ENCODE data around the gene GRIN1. TPM values are rescaled to one million over a fixed set of nuclear protein-coding genes. Genes with fewer than 3 reads are reported as not detected.

Gene GRIN1
- polyA plus RNA-seq, 2 of the 4 experiments (the other 2 are of a cell fraction), result 0.13 to 0.45 TPM

DNA sequence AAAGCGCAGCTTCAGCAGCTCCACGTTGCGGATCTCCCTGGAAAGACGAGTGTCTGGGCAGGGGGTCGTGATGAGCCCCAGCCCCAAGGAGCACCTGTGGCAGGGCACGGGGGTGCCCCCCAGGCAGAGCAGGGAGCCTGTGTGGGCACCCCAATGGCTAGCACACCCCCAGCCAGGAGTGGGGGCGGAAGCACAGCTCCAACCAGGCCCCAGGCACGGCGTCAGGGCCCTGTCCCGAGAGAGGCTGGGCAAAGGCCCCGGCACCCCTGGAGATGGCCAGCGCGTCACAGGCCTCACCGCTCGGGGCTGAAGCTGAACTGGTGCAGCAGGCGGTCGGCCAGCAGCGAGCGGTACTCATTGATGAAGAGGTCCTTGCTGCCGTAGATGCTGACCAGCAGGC lies 41.5 kb downstream of the GRIN1 start:
- Histone ChIP-seq H3K9me3 (no peaks in the 10 kb centered on the region), H3K27ac (no peak overlapping the region), H3K4me2 (no peak overlapping the region), H3K4me1 (no peaks in the 10 kb centered on the region), H3K4me3 (no peak overlapping the region)
- TF ChIP-seq RCOR1 (IDR thresholded peaks at IDR 0.05; ENCODE audit: low read depth, low read length) (no peak), USF2 (IDR thresholded peaks at IDR 0.05) (no peak), POLR2AphosphoS2 (conservative IDR thresholded peaks at IDR 0.05; ENCODE audit: low read length) (no peak), JUNB (IDR thresholded peaks at IDR 0.05) (no peak), GATA3 (IDR thresholded peaks at IDR 0.05; ENCODE audit: borderline replicate concordance) (no peak), MAFK (IDR thresholded peaks at IDR 0.05; ENCODE audit: partially characterized antibody) (no peak), PHF8 (IDR thresholded peaks at IDR 0.05; ENCODE audit: borderline replicate concordance, low read depth) (no peak)
- TF ChIP-seq, protein P1, sequence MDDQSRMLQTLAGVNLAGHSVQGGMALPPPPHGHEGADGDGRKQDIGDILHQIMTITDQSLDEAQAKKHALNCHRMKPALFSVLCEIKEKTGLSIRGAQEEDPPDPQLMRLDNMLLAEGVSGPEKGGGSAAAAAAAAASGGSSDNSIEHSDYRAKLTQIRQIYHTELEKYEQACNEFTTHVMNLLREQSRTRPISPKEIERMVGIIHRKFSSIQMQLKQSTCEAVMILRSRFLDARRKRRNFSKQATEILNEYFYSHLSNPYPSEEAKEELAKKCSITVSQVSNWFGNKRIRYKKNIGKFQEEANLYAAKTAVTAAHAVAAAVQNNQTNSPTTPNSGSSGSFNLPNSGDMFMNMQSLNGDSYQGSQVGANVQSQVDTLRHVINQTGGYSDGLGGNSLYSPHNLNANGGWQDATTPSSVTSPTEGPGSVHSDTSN (IDR thresholded peaks at IDR 0.05), result no peak
- TF ChIP-seq, protein P2, sequence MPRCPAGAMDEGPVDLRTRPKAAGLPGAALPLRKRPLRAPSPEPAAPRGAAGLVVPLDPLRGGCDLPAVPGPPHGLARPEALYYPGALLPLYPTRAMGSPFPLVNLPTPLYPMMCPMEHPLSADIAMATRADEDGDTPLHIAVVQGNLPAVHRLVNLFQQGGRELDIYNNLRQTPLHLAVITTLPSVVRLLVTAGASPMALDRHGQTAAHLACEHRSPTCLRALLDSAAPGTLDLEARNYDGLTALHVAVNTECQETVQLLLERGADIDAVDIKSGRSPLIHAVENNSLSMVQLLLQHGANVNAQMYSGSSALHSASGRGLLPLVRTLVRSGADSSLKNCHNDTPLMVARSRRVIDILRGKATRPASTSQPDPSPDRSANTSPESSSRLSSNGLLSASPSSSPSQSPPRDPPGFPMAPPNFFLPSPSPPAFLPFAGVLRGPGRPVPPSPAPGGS (IDR thresholded peaks at IDR 0.05), result no peak
- DNase-seq (ENCODE audit: low read depth in 1 of 2, low spot score in 1 of 2) (no peak), ATAC-seq (no peak), FAIRE-seq (no peak)
- POLR2A ChIA-PET, result interaction anchor here (1.2 kb wide), 1 partner anchor 60 kb away, joined by 3 read pairs; the partner anchor contains the start of gene TUBB4B
- CTCF ChIA-PET, result interaction anchor here (0.8 to 16.5 kb wide), 5 partner anchors 10 to 57 kb away, joined by 3 to 156 read pairs (median 6); partner anchors contain the start of genes ANAPC2, RNF224 and SSNA1
- 98% methylated on average over 7 of the region's 20 CpGs for WGBS (ENCODE audit: missing lambda C conversion rate)

DNA sequence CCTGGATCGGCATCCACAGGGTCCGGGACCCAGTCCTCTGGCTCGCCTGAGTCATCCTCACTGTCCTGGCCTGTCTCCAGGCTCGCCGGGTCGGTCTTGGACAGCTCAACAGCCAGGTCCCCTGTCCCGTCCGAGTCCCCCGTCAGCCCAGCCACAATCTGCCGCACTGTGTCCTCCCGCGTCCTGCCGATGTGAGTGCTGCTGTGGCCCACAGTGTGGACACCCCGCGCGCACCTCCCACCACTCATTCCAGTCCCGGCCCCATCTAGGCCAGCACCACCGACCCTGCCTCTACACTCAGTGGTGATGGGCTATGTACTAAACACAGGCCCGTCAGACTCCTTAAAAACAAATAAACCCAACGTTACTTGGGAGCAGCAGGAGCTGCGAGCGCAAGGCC lies 42.7 kb downstream of the GRIN1 start:
- FAIRE-seq (no peak), ATAC-seq (no peak), DNase-seq (ENCODE audit: low read depth in 1 of 2, low spot score in 1 of 2) (no peak)
- H3K4me1 ChIP-seq, result peaks cover 1% of the 10 kb centered on the region; the same call in 2 of the 3 replicates
- TF ChIP-seq, protein P3, sequence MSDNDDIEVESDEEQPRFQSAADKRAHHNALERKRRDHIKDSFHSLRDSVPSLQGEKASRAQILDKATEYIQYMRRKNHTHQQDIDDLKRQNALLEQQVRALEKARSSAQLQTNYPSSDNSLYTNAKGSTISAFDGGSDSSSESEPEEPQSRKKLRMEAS (IDR thresholded peaks at IDR 0.05), result no peak
- H3K4me3 ChIP-seq, result no peak overlapping the region
- no peak overlapping the region for H3K27ac ChIP-seq
- H3K4me2 ChIP-seq, result no peak overlapping the region
- WGBS (ENCODE audit: missing lambda C conversion rate), result 97% methylated on average over 22 of the region's 22 CpGs
- POLR2A ChIA-PET, result interaction anchor here (0.9 to 1.3 kb wide), 3 partner anchors 19 to 59 kb away, joined by 4 to 5 read pairs (median 4); partner anchors contain the start of genes TPRN and TUBB4B
- CTCF ChIA-PET, result interaction anchor here (1.2 to 16.5 kb wide), 4 partner anchors 9 to 55 kb away, joined by 3 to 156 read pairs (median 4); partner anchors contain the start of genes ANAPC2 and SSNA1
- no peaks in the 10 kb centered on the region for H3K9me3 ChIP-seq

DNA sequence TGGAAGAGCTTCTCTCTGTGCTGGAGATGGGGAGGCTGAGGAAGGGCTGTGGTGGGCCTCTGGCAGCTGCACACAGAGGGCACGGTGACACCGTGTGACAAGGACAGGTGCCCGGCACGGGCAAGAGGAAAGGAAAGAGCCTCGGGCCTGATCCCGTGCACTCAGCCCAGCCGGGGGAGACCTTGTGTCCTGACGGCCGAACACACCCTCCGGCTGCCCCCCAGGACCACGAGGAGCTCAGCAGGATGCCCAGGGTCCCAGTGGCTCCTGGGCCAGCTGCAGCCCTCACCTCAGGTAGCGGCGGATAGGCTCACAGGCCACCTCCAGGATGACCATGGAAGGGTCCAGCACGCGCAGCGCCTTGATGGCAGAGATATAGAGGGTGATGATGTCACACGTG lies 43.9 kb downstream of the GRIN1 start:
- no peak overlapping the region for H3K4me2 ChIP-seq
- CTCF ChIA-PET, result interaction anchor here (0.8 to 1.7 kb wide), 7 partner anchors 8 to 115 kb away, joined by 3 to 7 read pairs (median 3); partner anchors contain the start of genes RNF224 and TMEM210
- ATAC-seq (no peak), FAIRE-seq (no peak), DNase-seq (ENCODE audit: low read depth in 1 of 2, low spot score in 1 of 2) (no peak)
- H3K9me3 ChIP-seq, result no peaks in the 10 kb centered on the region
- no peak overlapping the region for H3K4me3 ChIP-seq
- POLR2A ChIA-PET, result no interaction called here
- WGBS (ENCODE audit: missing lambda C conversion rate), result 95% methylated on average over 12 of the region's 17 CpGs
- TF ChIP-seq RFX5 (IDR thresholded peaks at IDR 0.05), result no peak
- TF ChIP-seq, protein P2 (IDR thresholded peaks at IDR 0.05), result no peak
- TF ChIP-seq SMC3 (IDR thresholded peaks at IDR 0.05), result no peak
- TF ChIP-seq RAD21 (conservative IDR thresholded peaks at IDR 0.05 in 1 of 2, IDR thresholded peaks at IDR 0.05 in 1 of 2), result no peak
- no peak for TF ChIP-seq KDM5A (IDR thresholded peaks at IDR 0.05)
- TF ChIP-seq HOXB5 (CRISPR knock-in tag; IDR thresholded peaks at IDR 0.05), result no peak
- TF ChIP-seq HEYL (CRISPR knock-in tag; IDR thresholded peaks at IDR 0.05), result no peak
- TF ChIP-seq KDM1A (IDR thresholded peaks at IDR 0.05; ENCODE audit: low read depth), result no peak
- TF ChIP-seq FOSL2 (IDR thresholded peaks at IDR 0.05), result no peak
- no peak for TF ChIP-seq FOSL2 (CRISPR knock-in tag; IDR thresholded peaks at IDR 0.05)
- no peak for TF ChIP-seq NR3C1 (IDR thresholded peaks at IDR 0.05)
- TF ChIP-seq MAZ (IDR thresholded peaks at IDR 0.05; ENCODE audit: borderline replicate concordance, low read depth, low read length), result no peak
- TF ChIP-seq TFCP2L1 (CRISPR knock-in tag; IDR thresholded peaks at IDR 0.05), result no peak
- no peak overlapping the region for H3K27ac ChIP-seq
- H3K4me1 ChIP-seq, result peaks cover 11% of the 10 kb centered on the region
